ENCODE data around the gene ZNF587B.
"Not testable (repeated sequence)": the region's sequence is repeated elsewhere in the genome, so short reads cannot be mapped to it uniquely, and the experiment has no call there.

The ZNF587B gene

DNA sequence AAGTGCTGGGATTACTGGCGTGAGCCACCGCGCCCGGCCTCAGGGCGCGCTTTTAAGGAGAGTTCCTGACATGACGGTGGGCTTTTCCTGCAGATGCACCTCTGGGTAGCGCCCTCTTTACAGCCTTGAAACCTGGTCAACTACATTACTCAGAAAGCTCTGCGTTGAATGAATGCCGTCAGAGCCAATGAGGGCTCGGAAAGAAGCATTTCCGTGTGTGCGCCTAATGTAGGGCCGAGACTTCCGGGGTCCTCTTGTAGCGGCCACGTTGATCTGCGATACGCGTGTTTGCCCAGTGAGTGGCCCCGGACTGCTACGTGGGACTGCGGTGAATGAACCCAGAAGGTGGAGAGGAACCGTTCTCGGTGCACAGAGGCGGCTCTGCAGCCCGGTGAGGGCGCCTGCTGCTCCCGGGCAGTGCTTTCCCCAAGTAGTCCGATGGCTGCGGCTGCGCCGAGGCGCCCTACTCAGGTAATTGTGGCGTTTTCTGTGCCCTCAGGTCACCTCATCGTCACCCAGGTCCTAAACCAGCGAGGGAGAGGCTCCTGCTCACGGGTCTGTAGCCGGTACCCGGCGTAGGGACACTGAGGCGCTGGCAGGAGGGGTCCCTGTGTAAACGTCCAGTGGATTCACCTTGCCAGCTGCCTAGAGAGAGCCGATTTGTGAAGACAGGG, 10.5 kb upstream of the ZNF587B start:
- peak overlapping the region; percentile 41 for H3K27ac ChIP-seq (ENCODE audit: low read length)

GRCh38 chr19:57820599-57820998, 9.5 kb upstream of the ZNF587B start:
- Histone ChIP-seq H3K36me3 (ENCODE audit: control insufficient read depth in 2 of 2, insufficient read depth in 2 of 2, low read length in 2 of 2) (peaks cover 0 to 2% of the 10 kb centered on the region in 2 donors), H3K9me3 (ENCODE audit: control insufficient read depth in 2 of 2, low read length in 2 of 2) (no peaks in the 10 kb centered on the region), H3K4me1 (ENCODE audit: control insufficient read depth, insufficient read depth, low read length) (peaks cover 7% of the 10 kb centered on the region), H3K27ac (ENCODE audit: low read length) (no peak overlapping the region), H3K4me3 (ENCODE audit: low read length in 2 of 2) (peak overlapping the region; percentile 84 to 99), H3K9ac (ENCODE audit: low read length in 2 of 2) (peak overlapping the region; percentile 92 to 97), H3K27me3 (ENCODE audit: control insufficient read depth in 1 of 2, insufficient read depth in 2 of 2, low read length in 2 of 2) (no peaks in the 10 kb centered on the region)

More for the DNA sequence above, 10.5 kb upstream of the ZNF587B start:
- Histone ChIP-seq H3K9ac (ENCODE audit: low read length in 2 of 2) (peak overlapping the region; percentile 92 to 97), H3K27me3 (ENCODE audit: control insufficient read depth in 1 of 2, insufficient read depth in 2 of 2, low read length in 2 of 2) (no peaks in the 10 kb centered on the region), H3K4me1 (ENCODE audit: control insufficient read depth, insufficient read depth, low read length) (peaks cover 10% of the 10 kb centered on the region), H3K4me3 (ENCODE audit: low read length in 2 of 2) (peak overlapping the region; percentile 84 to 99), H3K9me3 (ENCODE audit: control insufficient read depth in 2 of 2, low read length in 2 of 2) (no peaks in the 10 kb centered on the region), H3K36me3 (ENCODE audit: control insufficient read depth in 2 of 2, insufficient read depth in 2 of 2, low read length in 2 of 2) (peaks cover 0 to 2% of the 10 kb centered on the region in 2 donors)

GRCh38 chr19:57821095-57821494, 9.0 kb upstream of the ZNF587B start:
- H3K4me3 ChIP-seq (ENCODE audit: low read length in 2 of 2); H3K9ac ChIP-seq (ENCODE audit: low read length in 2 of 2); H3K4me1 ChIP-seq (ENCODE audit: control insufficient read depth, insufficient read depth, low read length); H3K9me3 ChIP-seq (ENCODE audit: control insufficient read depth in 2 of 2, low read length in 2 of 2); H3K36me3 ChIP-seq (ENCODE audit: control insufficient read depth in 2 of 2, insufficient read depth in 2 of 2, low read length in 2 of 2); H3K27me3 ChIP-seq (ENCODE audit: control insufficient read depth in 1 of 2, insufficient read depth in 2 of 2, low read length in 2 of 2); H3K27ac ChIP-seq (ENCODE audit: low read length): not testable (repeated sequence)

GRCh38 chr19:57821501-57821900, 8.6 kb upstream of the ZNF587B start:
- not testable (repeated sequence) for H3K4me1 ChIP-seq (ENCODE audit: control insufficient read depth, insufficient read depth, low read length); H3K27me3 ChIP-seq (ENCODE audit: control insufficient read depth in 1 of 2, insufficient read depth in 2 of 2, low read length in 2 of 2); H3K9me3 ChIP-seq (ENCODE audit: control insufficient read depth in 2 of 2, low read length in 2 of 2); H3K4me3 ChIP-seq (ENCODE audit: low read length in 2 of 2); H3K27ac ChIP-seq (ENCODE audit: low read length); H3K36me3 ChIP-seq (ENCODE audit: control insufficient read depth in 2 of 2, insufficient read depth in 2 of 2, low read length in 2 of 2); H3K9ac ChIP-seq (ENCODE audit: low read length in 2 of 2)

GRCh38 chr19:57823155-57823554, 6.9 kb upstream of the ZNF587B start:
- not testable (repeated sequence) for H3K4me3 ChIP-seq (ENCODE audit: low read length in 2 of 2); H3K4me1 ChIP-seq (ENCODE audit: control insufficient read depth, insufficient read depth, low read length); H3K27ac ChIP-seq (ENCODE audit: low read length); H3K9ac ChIP-seq (ENCODE audit: low read length in 2 of 2); H3K9me3 ChIP-seq (ENCODE audit: control insufficient read depth in 2 of 2, low read length in 2 of 2); H3K36me3 ChIP-seq (ENCODE audit: control insufficient read depth in 2 of 2, insufficient read depth in 2 of 2, low read length in 2 of 2); H3K27me3 ChIP-seq (ENCODE audit: control insufficient read depth in 1 of 2, insufficient read depth in 2 of 2, low read length in 2 of 2)

DNA sequence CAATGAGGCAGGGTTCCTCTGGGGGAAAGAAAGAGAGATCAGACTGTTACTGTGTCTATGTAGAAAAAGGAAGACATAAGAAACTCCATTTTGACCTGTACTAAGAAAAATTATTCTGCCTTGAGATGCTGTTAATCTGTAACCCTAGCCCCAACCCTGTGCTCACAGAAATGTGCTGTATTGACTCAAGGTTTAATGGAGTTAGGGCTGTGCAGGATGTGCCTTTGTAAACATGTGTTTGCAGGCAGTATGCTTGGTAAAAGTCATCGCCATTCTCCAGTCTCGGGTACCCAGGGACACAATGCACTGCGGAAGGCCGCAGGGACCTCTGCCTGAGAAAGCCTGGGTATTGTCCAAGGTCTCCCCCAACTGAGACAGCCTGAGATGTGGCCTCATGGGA, 6.5 kb upstream of the ZNF587B start:
- H3K4me3 ChIP-seq (ENCODE audit: low read length in 2 of 2); H3K9ac ChIP-seq (ENCODE audit: low read length in 2 of 2); H3K4me1 ChIP-seq (ENCODE audit: control insufficient read depth, insufficient read depth, low read length); H3K27ac ChIP-seq (ENCODE audit: low read length); H3K27me3 ChIP-seq (ENCODE audit: control insufficient read depth in 1 of 2, insufficient read depth in 2 of 2, low read length in 2 of 2); H3K9me3 ChIP-seq (ENCODE audit: control insufficient read depth in 2 of 2, low read length in 2 of 2); H3K36me3 ChIP-seq (ENCODE audit: control insufficient read depth in 2 of 2, insufficient read depth in 2 of 2, low read length in 2 of 2): not testable (repeated sequence)

DNA sequence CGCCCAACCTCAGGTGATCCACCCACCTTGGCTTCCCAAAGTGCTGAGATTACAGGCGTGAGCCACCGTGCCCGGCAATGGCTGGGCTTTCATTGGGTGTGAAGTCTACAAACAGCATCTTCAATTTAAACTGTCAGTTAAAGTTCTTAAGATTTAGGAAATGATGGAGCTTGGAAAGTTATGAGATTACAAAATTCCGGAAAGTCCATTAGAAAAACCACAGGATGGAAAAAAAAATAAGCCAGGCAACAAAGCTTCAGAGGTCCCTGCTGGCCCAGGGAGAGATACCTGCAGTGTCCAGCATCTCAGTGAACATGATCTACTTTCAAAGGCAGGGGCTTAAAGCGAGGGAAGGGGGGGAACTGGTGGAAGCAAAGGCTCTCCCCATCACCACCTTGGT, 4.6 kb upstream of the ZNF587B start:
- Histone ChIP-seq H3K4me1 (ENCODE audit: control insufficient read depth, insufficient read depth, low read length) (peaks cover 3% of the 10 kb centered on the region), H3K27me3 (ENCODE audit: control insufficient read depth in 1 of 2, insufficient read depth in 2 of 2, low read length in 2 of 2) (no peaks in the 10 kb centered on the region), H3K27ac (ENCODE audit: low read length) (no peak overlapping the region), H3K36me3 (ENCODE audit: control insufficient read depth in 2 of 2, insufficient read depth in 2 of 2, low read length in 2 of 2) (no peaks in the 10 kb centered on the region), H3K4me3 (ENCODE audit: low read length in 2 of 2) (no peak overlapping the region), H3K9me3 (ENCODE audit: control insufficient read depth in 2 of 2, low read length in 2 of 2) (peaks cover 0 to 3% of the 10 kb centered on the region in 2 donors), H3K9ac (ENCODE audit: low read length in 2 of 2) (no peak overlapping the region)

DNA sequence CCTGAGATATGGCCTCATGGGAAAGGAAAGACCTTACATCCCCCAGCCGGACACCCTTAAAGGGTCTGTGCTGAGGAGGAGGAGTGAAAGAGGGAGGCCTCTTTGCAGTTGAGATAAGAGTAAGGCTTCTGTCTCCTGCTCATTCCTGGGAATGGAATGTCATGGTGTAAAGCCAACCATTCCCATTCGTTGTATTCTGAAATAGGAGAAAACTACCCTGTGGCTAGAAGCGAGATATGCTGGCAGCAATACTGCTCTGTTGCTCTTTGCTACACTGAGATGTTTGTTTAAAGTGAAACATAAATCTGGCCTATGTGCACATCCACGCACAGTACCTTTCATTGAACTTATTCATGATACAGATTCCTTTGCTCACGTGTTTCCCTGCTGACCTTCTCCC, 783 bp upstream of the ZNF587B start:
- no peak overlapping the region for H3K9ac ChIP-seq (ENCODE audit: low read length in 2 of 2)
- no peaks in the 10 kb centered on the region for H3K4me1 ChIP-seq (ENCODE audit: control insufficient read depth, insufficient read depth, low read length)
- H3K4me3 ChIP-seq (ENCODE audit: low read length in 2 of 2) = no peak overlapping the region
- no peaks in the 10 kb centered on the region for H3K36me3 ChIP-seq (ENCODE audit: control insufficient read depth in 2 of 2, insufficient read depth in 2 of 2, low read length in 2 of 2)
- no peaks in the 10 kb centered on the region for H3K27me3 ChIP-seq (ENCODE audit: control insufficient read depth in 1 of 2, insufficient read depth in 2 of 2, low read length in 2 of 2)
- H3K9me3 ChIP-seq (ENCODE audit: control insufficient read depth in 2 of 2, low read length in 2 of 2) = peaks cover 0 to 3% of the 10 kb centered on the region in 2 donors
- H3K27ac ChIP-seq (ENCODE audit: low read length) = no peak overlapping the region

GRCh38 chr19:57836991-57837390, 6.9 kb downstream of the ZNF587B start:
- not testable (repeated sequence) for H3K9me3 ChIP-seq (ENCODE audit: control insufficient read depth in 2 of 2, low read length in 2 of 2); H3K4me1 ChIP-seq (ENCODE audit: control insufficient read depth, insufficient read depth, low read length); H3K9ac ChIP-seq (ENCODE audit: low read length in 2 of 2); H3K27me3 ChIP-seq (ENCODE audit: control insufficient read depth in 1 of 2, insufficient read depth in 2 of 2, low read length in 2 of 2); H3K4me3 ChIP-seq (ENCODE audit: low read length in 2 of 2); H3K27ac ChIP-seq (ENCODE audit: low read length)
- peaks cover 3 to 11% of the 10 kb centered on the region in 2 donors for H3K36me3 ChIP-seq (ENCODE audit: control insufficient read depth in 2 of 2, insufficient read depth in 2 of 2, low read length in 2 of 2)

DNA sequence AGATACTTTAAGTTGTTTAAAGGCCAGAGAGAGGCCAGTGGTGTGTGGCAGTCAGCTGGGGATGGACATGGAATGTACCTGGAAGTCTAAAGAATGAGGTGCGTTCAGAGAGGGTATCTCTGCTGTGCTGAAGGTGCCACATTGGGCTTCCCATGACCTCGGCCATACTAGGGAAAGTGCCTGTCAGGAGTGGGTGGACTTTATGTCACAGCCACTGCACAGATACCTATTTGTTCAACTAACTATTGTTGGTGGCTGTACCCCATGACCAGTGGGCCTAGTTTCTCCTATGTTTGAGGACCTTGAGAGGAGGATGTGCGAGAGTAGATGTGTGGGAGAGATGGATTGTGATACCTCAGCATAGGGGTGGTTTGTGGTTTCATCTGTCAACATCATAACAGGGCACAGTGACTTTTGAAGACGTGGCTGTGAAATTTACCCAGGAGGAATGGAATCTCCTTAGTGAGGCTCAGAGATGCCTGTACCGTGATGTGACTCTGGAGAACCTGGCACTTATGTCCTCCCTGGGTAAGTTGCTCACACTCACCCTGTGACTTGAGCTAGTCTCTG, 8.6 kb downstream of the ZNF587B start:
- not testable (repeated sequence) for H3K9me3 ChIP-seq (ENCODE audit: control insufficient read depth in 2 of 2, low read length in 2 of 2); H3K27me3 ChIP-seq (ENCODE audit: control insufficient read depth in 1 of 2, insufficient read depth in 2 of 2, low read length in 2 of 2); H3K9ac ChIP-seq (ENCODE audit: low read length in 2 of 2); H3K4me1 ChIP-seq (ENCODE audit: control insufficient read depth, insufficient read depth, low read length); H3K4me3 ChIP-seq (ENCODE audit: low read length in 2 of 2); H3K27ac ChIP-seq (ENCODE audit: low read length)
- peaks cover 3 to 12% of the 10 kb centered on the region in 2 donors for H3K36me3 ChIP-seq (ENCODE audit: control insufficient read depth in 2 of 2, insufficient read depth in 2 of 2, low read length in 2 of 2)

DNA sequence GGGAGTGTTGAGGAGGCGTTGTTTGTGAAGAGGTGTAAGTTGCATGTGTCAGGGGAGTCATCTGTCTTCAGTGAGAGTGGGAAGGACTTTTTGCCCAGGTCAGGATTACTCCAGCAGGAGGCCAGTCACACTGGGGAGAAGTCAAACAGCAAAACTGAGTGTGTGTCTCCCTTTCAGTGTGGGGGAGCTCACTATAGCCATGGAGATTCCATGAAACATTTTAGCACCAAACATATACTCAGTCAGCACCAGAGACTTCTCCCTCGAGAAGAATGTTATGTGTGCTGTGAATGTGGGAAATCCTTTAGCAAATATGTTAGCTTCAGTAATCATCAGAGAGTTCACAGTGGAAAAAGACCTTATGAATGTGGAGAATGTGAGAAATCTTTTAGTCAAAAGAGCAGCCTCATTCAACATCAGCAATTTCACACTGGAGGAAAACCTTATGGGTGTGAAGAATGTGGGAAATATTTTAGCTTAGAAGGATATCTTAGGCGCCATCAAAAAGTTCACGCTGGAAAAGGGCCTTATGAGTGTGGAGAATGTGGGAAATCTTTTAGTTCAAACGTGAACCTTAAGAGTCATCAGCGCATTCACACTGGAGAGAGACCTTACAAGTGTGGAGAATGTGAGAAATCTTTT, 11.1 kb downstream of the ZNF587B start:
- Histone ChIP-seq H3K9me3 (ENCODE audit: control insufficient read depth in 2 of 2, low read length in 2 of 2) (no peaks in the 10 kb centered on the region), H3K9ac (ENCODE audit: low read length in 2 of 2) (no peak overlapping the region), H3K4me3 (ENCODE audit: low read length in 2 of 2) (no peak overlapping the region), H3K4me1 (ENCODE audit: control insufficient read depth, insufficient read depth, low read length) (no peaks in the 10 kb centered on the region), H3K27me3 (ENCODE audit: control insufficient read depth in 1 of 2, insufficient read depth in 2 of 2, low read length in 2 of 2) (no peaks in the 10 kb centered on the region), H3K36me3 (ENCODE audit: control insufficient read depth in 2 of 2, insufficient read depth in 2 of 2, low read length in 2 of 2) (peaks cover 3 to 14% of the 10 kb centered on the region in 2 donors), H3K27ac (ENCODE audit: low read length) (no peak overlapping the region)

All from stomach smooth muscle (tissue), 2 donors.